AG09309 (cell line): ENCODE data around the gene ERBB4.

Experiments
- DNase-seq: peaks from one replicate; pipeline ENCODE4 v3.0.0-alpha.2; 2010; ENCODE audit warnings: low read depth
- H3K4me3 ChIP-seq: 2 replicates; pipeline ENCODE4 v1.5.1; 2011; ENCODE audit warnings: mild to moderate bottlenecking, low read depth, low read length, moderate library complexity; ENCODE audit not compliant: control insufficient read depth
- CTCF ChIP-seq: IDR thresholded peaks from 2 replicates; pipeline ENCODE4 v1.5.1; 2011; ENCODE audit warnings: mild to moderate bottlenecking, low read depth, low read length, inconsistent platforms; ENCODE audit not compliant: insufficient read depth, control insufficient read depth; ENCODE audit errors: missing control alignments

Gene ERBB4

DNA sequence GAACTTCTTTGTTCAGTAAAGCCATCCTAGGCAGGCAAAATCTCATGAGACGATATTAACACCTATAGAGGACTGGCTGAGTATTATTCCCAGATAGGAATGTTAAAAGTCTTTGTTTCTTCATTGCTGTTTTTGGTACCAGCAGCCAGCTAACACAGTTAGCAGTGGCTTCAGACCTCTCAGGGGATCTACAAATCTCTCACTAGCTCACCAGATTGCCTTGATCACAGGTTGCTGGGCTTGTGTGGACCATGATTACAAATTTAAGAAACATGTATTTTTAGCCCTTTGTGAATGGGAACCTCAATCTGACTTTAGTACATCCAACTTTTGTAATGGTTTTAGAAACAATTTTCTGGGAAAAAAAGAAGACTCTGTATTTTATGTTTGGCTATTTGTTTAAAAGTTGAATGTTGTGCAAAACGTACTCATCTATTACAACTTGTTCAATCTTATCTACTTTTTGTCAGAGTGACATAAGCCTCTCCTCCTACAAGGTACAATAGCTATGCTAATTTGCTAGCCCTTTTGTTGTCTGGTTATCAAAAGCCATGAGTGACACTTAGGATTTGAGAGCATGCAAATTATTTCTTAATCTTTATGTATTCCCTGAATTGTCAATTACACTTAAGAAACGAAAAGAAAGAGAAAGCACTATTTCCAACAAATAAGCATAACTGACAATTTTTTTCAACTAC, 693.1 kb downstream of the ERBB4 start:
- H3K4me3 ChIP-seq, result no peak overlapping the region
- DNase-seq, result no peak
- TF ChIP-seq CTCF, result no peak

DNA sequence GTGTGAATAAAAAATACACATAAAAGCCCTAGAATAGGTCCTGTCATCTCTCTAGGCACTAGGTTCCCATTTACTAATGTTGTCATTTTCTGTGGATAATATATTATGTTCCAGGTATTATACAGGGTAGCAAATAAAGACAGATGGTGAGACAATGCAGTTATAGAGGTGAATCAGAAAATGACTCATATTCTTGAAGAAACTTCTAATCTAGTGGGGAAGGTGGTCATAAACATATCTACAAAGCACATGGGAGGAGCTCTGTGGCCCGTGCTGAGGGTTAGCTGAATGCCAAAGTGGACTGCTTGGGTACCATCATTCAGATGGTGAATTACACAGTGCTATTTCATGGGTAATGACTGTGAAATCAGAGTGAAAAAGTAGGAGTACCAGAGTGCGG, 700.9 kb downstream of the ERBB4 start:
- DNase-seq, result no peak
- no peak for TF ChIP-seq CTCF
- no peak overlapping the region for H3K4me3 ChIP-seq

GRCh38 chr2:211837206-211837605, 701.4 kb downstream of the ERBB4 start:
- no peak for DNase-seq

GRCh38 chr2:211836409-211836808, 702.2 kb downstream of the ERBB4 start:
- TF ChIP-seq CTCF, result no peak
- DNase-seq, result no peak
- no peak overlapping the region for H3K4me3 ChIP-seq

More at GRCh38 chr2:211837206-211837605, 701.4 kb downstream of the ERBB4 start:
- TF ChIP-seq CTCF, result no peak
- H3K4me3 ChIP-seq, result no peak overlapping the region

GRCh38 chr2:211835695-211836094, 702.9 kb downstream of the ERBB4 start:
- no peak for TF ChIP-seq CTCF
- no peak for DNase-seq
- no peak overlapping the region for H3K4me3 ChIP-seq

DNA sequence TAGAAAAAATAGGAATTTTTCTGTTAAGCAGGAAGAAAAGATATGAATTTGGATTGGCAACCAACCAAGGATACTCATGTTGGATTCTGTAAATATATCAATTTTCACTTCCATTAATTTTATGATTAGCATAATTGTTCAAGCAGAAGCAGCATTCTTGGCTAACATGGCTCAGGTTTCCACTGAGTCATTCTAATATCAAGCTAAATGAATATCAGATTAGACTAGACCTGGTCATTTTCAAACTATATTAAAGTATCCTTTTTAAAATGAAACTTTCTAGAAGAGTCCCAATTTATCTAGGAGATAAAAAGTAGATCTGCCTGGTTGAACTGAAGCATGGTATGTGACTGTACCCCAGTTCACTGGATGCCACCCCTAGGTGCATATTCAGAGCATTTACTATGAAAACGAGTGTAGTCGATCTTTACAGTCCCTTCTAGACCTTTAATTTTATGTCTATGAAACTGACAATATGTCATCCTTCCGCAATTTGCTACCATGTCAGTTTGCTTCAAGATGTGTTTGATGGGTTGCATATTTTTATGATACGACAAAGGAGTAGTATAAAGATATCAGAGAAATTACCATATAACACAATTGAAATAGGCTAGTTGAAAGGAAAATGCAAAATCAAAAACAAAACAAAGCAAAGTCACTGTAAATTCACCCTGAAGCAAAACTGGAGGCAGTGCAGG, 704.9 kb downstream of the ERBB4 start:
- H3K4me3 ChIP-seq, result no peak overlapping the region
- TF ChIP-seq CTCF, result no peak
- DNase-seq, result no peak

DNA sequence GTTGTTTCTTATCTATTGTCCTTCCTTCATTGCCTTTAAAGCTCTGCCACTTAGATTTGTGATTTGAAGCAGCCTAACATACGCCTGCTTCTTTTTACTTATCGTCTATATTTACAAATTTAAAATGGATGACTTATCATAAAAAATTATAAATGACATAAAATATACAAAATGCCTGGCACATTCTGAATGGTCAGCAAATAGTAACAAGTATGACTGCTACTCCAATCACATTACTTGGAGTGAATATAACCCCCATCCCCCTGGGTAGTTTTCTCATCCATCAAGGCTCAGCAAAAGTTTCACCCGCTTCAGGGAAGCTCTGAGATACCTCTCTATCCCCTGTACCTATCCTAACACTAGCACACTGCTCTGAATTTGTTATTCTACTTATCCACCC, 708.9 kb downstream of the ERBB4 start:
- DNase-seq, result no peak
- H3K4me3 ChIP-seq, result no peak overlapping the region
- no peak for TF ChIP-seq CTCF
